Astrocyte (in vitro differentiated cells and primary cell): ENCODE results near the gene OSBP2. TPM values are rescaled to one million over a fixed set of nuclear protein-coding genes. Genes with fewer than 3 reads are reported as not detected.

ENCODE experiments used
- DNase-seq: peaks from one replicate; pipeline ENCODE4 v3.0.0-alpha.2; 2010; ENCODE audit warnings: low read depth
- FAIRE-seq: peaks from 2 replicates; lab custom pipeline; 2011; peaks lifted over from hg19 to GRCh38; lab: Jason Lieb, UNC
- H2AFZ ChIP-seq: 2 replicates; pipeline ENCODE4 v1.6.0; 2012; ENCODE audit warnings: low read depth, low read length, inconsistent platforms
- H3K27ac ChIP-seq: 2 replicates; pipeline ENCODE4 v1.5.1; 2011; ENCODE audit warnings: low read depth, low read length, inconsistent platforms
- H3K27me3 ChIP-seq: 2 replicates; pipeline ENCODE4 v1.6.0; 2011; ENCODE audit warnings: low read length, inconsistent platforms; ENCODE audit not compliant: insufficient read depth
- H3K36me3 ChIP-seq: 2 replicates; pipeline ENCODE4 v1.5.1; 2011; ENCODE audit warnings: low read length, inconsistent platforms; ENCODE audit not compliant: insufficient read depth
- H3K4me1 ChIP-seq: 2 replicates; pipeline ENCODE4 v1.5.1; 2011; ENCODE audit warnings: low read length, inconsistent platforms; ENCODE audit not compliant: insufficient read depth
- H3K4me2 ChIP-seq: 2 replicates; pipeline ENCODE4 v1.6.0; 2012; ENCODE audit warnings: low read length, inconsistent platforms
- H3K4me3 ChIP-seq: 2 replicates; pipeline ENCODE4 v1.5.1; 2011; ENCODE audit warnings: low read depth, mild to moderate bottlenecking, low read length, inconsistent platforms; ENCODE audit not compliant: insufficient read depth
- H3K79me2 ChIP-seq: 2 replicates; pipeline ENCODE4 v1.6.0; 2012; ENCODE audit warnings: mild to moderate bottlenecking, low read length, inconsistent platforms; ENCODE audit not compliant: insufficient read depth
- H3K9ac ChIP-seq: 2 replicates; pipeline ENCODE4 v1.6.0; 2012; ENCODE audit warnings: mild to moderate bottlenecking, low read length, inconsistent platforms
- H3K9me3 ChIP-seq: 2 replicates; pipeline ENCODE4 v1.5.1; 2012; ENCODE audit warnings: low read depth, mild to moderate bottlenecking, low read length, inconsistent platforms; ENCODE audit not compliant: insufficient read depth
- H4K20me1 ChIP-seq: 2 replicates; pipeline ENCODE4 v1.6.0; 2012; ENCODE audit warnings: low read length, inconsistent platforms; ENCODE audit not compliant: insufficient read depth
- H3K27ac Mint-ChIP-seq: one replicate; pipeline ENCODE4 v1.8.0; 2021; ENCODE audit warnings: mild to moderate bottlenecking, mixed read lengths; ENCODE audit not compliant: unreplicated experiment
- H3K27me3 Mint-ChIP-seq: one replicate; pipeline ENCODE4 v1.8.0; 2021; ENCODE audit warnings: low read depth, mixed read lengths; ENCODE audit not compliant: unreplicated experiment
- H3K36me3 Mint-ChIP-seq: one replicate; pipeline ENCODE4 v1.8.0; 2021; ENCODE audit warnings: low read depth, mixed read lengths; ENCODE audit not compliant: unreplicated experiment
- H3K4me1 Mint-ChIP-seq: one replicate; pipeline ENCODE4 v1.8.0; 2021; ENCODE audit warnings: low read depth, mixed read lengths; ENCODE audit not compliant: unreplicated experiment
- H3K4me3 Mint-ChIP-seq: one replicate; pipeline ENCODE4 v1.8.0; 2021; ENCODE audit warnings: mild to moderate bottlenecking, moderate library complexity, mixed read lengths; ENCODE audit not compliant: unreplicated experiment
- H3K9me3 Mint-ChIP-seq: one replicate; pipeline ENCODE4 v1.8.0; 2021; ENCODE audit warnings: mild to moderate bottlenecking, mixed read lengths; ENCODE audit not compliant: unreplicated experiment
- EZH2 ChIP-seq: IDR thresholded peaks from 2 replicates; pipeline ENCODE4 v1.6.1; 2012; ENCODE audit warnings: mild to moderate bottlenecking, low read length, inconsistent platforms; ENCODE audit not compliant: insufficient read depth
- total RNA-seq: library from RNA; stranded (reverse); gene quantifications from 2 replicates; pipeline ENCODE4 v1.2.1, GENCODE V29; 2021
- TF ChIP-seq, protein P1 (sequence below): IDR thresholded peaks from 2 replicates; pipeline ENCODE4 v1.5.1; 2011; ENCODE audit warnings: low read depth, mild to moderate bottlenecking, inconsistent platforms, low read length, moderate library complexity; ENCODE audit not compliant: insufficient read depth

Gene OSBP2
- total RNA-seq, 1 donor from 2014 or later, result 0.48 TPM

GRCh38 chr22:30882974-30883533 lies 188.4 kb downstream of the OSBP2 start:
- Histone ChIP-seq H3K27ac (no peak overlapping the region), H3K9me3 (no peaks in the 10 kb centered on the region), H2AFZ (no peak overlapping the region), H3K9ac (no peak overlapping the region), H3K36me3 (no peaks in the 10 kb centered on the region), H3K4me3 (no peak overlapping the region), H3K4me2 (no peak overlapping the region), H4K20me1 (no peaks in the 10 kb centered on the region), H3K4me1 (no peaks in the 10 kb centered on the region), H3K79me2 (no peaks in the 10 kb centered on the region), H3K27me3 (no peaks in the 10 kb centered on the region)
- TF ChIP-seq, protein P1, sequence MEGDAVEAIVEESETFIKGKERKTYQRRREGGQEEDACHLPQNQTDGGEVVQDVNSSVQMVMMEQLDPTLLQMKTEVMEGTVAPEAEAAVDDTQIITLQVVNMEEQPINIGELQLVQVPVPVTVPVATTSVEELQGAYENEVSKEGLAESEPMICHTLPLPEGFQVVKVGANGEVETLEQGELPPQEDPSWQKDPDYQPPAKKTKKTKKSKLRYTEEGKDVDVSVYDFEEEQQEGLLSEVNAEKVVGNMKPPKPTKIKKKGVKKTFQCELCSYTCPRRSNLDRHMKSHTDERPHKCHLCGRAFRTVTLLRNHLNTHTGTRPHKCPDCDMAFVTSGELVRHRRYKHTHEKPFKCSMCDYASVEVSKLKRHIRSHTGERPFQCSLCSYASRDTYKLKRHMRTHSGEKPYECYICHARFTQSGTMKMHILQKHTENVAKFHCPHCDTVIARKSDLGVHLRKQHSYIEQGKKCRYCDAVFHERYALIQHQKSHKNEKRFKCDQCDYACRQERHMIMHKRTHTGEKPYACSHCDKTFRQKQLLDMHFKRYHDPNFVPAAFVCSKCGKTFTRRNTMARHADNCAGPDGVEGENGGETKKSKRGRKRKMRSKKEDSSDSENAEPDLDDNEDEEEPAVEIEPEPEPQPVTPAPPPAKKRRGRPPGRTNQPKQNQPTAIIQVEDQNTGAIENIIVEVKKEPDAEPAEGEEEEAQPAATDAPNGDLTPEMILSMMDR, result no peak
- TF ChIP-seq EZH2, result no peak
- Mint-ChIP-seq H3K36me3 (peaks cover 5% of the 10 kb centered on the region), H3K4me3 (no peak overlapping the region), H3K9me3 (peaks cover 2% of the 10 kb centered on the region), H3K27me3 (peaks cover 30% of the 10 kb centered on the region), H3K4me1 (peaks cover 2% of the 10 kb centered on the region), H3K27ac (no peak overlapping the region)
- DNase-seq (no peak), FAIRE-seq (no peak)

GRCh38 chr22:30883586-30884145 lies 189.0 kb downstream of the OSBP2 start:
- H3K27ac Mint-ChIP-seq, result no peak overlapping the region

More at GRCh38 chr22:30883586-30884145, 189.0 kb downstream of the OSBP2 start:
- no peaks in the 10 kb centered on the region for H4K20me1 ChIP-seq
- no peaks in the 10 kb centered on the region for H3K4me1 ChIP-seq
- H3K27ac ChIP-seq, result no peak overlapping the region
- no peaks in the 10 kb centered on the region for H3K9me3 ChIP-seq
- H3K4me3 ChIP-seq, result no peak overlapping the region
- H3K36me3 Mint-ChIP-seq, result peaks cover 5% of the 10 kb centered on the region
- FAIRE-seq (no peak), DNase-seq (no peak)
- H3K4me3 Mint-ChIP-seq, result no peak overlapping the region
- TF ChIP-seq EZH2, result no peak
- TF ChIP-seq, protein P1, result no peak
- H3K9ac ChIP-seq, result no peak overlapping the region
- H3K79me2 ChIP-seq, result no peaks in the 10 kb centered on the region
- no peak overlapping the region for H2AFZ ChIP-seq
- peaks cover 2% of the 10 kb centered on the region for H3K9me3 Mint-ChIP-seq
- no peaks in the 10 kb centered on the region for H3K27me3 ChIP-seq
- no peak overlapping the region for H3K4me2 ChIP-seq
- H3K27me3 Mint-ChIP-seq, result peaks cover 24% of the 10 kb centered on the region
- peaks cover 2% of the 10 kb centered on the region for H3K4me1 Mint-ChIP-seq
- H3K36me3 ChIP-seq, result no peaks in the 10 kb centered on the region
